HG02623 (cell line): Measurements from ENCODE around the gene FAM25G.
"Not testable (repeated sequence)": the region's sequence is repeated elsewhere in the genome, so short reads cannot be mapped to it uniquely, and the experiment has no call there.

Experiments
- ATAC-seq: cut with Tn5 transposase; IDR thresholded peaks from one replicate; pipeline ENCODE4 v1.9.1; 2021; ENCODE audit warnings: moderate library complexity; ENCODE audit not compliant: unreplicated experiment

Gene FAM25G

GRCh38 chr10:47465216-47465917, 26.1 kb downstream of the FAM25G start:
- not testable (repeated sequence) for ATAC-seq

DNA sequence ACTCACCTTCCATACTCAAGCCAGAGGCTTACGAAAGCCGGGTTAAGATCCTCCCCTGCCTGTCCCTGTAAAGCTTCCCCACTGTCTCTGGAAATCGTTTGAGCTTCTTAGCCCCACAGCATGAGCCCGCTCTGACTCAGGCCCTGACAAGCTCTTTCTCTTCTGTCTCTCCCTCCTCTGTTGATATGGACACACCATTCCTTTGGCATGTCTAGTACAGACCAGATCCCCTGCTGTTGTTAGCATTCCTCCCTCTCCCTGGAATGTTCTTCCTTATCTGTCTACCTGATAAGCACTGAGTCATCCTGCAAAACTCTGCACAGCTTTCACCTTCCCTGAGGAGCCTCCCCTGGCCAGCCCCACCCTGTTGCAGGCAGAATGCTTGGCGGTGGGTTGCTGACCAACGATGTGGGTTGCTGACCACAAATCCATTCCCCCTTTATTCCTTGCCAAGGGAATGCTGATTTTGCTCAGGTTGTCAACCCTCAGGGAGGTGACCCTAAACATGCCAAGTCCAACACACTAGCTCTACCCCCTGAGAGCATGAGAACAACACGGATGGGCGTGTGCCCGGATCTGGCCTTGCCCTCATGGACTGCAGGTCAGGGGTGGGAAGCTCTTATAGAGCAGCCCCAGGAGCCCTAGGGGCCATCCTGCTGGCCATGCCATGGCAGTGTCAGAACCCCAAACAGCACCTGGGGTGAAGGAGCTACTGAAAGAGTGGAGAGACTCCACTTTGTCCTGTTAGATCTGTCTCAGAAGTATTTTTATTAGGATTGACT, 28.7 kb downstream of the FAM25G start:
- ATAC-seq: not testable (repeated sequence)

GRCh38 chr10:47461261-47461687, 30.2 kb downstream of the FAM25G start:
- ATAC-seq: not testable (repeated sequence)

GRCh38 chr10:47458466-47459154, 32.9 kb downstream of the FAM25G start:
- ATAC-seq: no peak

DNA sequence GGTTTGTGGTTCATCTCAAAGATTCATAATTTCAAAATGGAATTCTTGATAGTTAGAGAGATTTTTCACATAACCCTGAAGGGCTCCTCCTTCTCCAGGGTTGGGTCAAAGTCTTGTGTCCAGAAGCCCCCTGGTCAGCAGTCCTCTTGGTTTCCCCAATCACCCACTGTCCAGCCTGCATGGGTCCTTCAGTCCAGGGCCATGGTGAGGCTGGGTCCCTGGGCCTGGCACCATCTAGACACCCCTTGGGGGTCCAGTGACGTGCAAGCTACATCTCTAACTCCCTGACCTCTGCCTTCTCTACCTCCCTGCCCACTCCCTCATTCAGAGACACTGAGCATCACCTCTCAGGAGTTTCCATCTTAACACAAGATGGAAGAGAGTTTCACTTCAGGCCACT, 33.7 kb downstream of the FAM25G start:
- ATAC-seq: no peak

- no peak for ATAC-seq
Observed at GRCh38 chr10:47457528-47457820, 34.0 kb downstream of the FAM25G start.

GRCh38 chr10:47456794-47457527, 34.5 kb downstream of the FAM25G start:
- no peak for ATAC-seq

DNA sequence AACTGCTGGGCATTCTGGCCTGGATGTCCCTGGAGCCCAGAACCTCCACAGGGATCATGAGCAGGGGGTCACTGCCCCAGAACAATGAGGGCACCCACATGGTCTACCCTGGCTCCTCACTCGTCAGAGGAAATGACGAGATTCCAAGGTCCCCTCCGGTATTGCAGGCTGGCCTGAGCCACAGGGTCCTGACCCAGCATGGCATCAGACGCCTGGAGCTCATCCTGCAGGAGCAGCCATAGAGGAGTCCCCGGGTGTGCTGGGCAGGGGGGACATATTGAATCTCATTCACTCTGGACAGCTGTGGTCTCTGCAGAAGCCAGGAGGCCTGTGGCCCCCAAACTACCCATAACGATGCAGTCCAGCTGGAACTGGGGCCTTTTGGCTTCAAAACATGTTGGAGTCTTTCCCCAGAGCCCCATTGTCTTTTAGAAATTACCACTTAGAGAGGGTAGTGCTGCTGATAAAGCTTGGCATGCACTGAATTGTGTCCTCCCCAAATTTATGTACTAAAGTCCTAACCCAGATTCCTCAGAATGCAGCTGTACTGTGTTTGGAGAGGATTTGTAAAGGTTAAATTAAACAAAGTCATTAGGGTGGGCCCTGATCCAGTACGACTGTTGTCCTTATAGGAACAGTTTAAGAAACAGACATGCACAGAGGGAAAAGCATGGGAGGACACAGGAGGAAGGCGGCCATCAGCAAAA, 35.3 kb downstream of the FAM25G start:
- ATAC-seq: no peak

GRCh38 chr10:47455350-47456078, 36.0 kb downstream of the FAM25G start:
- not testable (repeated sequence) for ATAC-seq

DNA sequence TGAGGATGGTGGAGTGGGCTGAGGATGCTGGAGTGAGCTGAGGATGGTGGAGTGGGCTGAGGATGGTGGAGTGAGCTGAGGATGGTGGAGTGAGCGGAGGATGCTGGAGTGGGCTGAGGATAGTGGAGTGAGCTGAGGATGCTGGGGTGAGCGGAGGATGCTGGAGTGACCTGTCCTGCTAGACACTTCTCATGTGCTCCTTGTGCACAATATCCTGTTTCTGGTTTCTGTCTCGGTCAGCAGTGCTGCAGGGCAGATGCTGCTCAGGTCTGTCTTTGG, 36.8 kb downstream of the FAM25G start:
- ATAC-seq: no peak

DNA sequence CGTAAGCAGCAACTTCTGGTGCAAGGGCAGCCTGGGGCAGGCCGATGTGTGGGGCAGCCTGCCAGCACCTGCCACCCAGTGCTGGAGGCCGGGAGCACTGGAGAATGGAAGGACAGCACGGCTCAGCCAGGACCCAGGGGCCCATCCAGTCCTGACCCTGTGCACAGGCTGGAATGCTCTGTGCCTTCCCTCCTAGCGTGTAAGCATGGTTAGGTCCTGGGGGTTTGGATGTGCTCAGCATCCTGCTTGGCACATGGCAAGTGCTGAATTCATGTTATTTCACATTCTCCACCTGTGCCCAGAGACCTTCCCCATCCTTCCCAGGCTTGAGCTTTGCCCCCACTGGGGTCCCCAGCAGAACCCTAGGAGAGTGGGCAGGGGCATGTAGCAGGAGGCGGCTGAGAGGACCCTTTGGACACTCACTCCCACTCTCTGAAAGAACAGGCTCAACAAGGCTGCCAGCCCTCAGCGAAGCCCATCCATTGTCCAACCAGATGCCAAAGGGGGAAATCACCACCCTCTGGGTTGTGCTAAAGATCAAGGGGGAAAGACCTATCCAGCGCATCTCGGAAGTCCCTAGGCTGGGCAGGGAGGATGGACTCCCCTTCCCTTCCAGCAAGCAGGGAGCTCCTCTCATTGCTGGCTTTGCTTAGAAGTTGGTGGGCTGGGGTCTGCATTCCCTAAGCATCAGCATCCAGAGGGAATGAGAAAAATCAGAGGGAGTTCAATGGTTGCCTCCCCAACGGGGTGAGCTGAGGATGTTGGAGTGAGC, 37.3 kb downstream of the FAM25G start:
- no peak for ATAC-seq

- no peak for ATAC-seq
Observed at GRCh38 chr10:47453141-47454007, 38.1 kb downstream of the FAM25G start.

- ATAC-seq: no peak
Observed at GRCh38 chr10:47452495-47453140, 38.9 kb downstream of the FAM25G start.

GRCh38 chr10:47451998-47452494, 39.5 kb downstream of the FAM25G start:
- ATAC-seq: no peak

- ATAC-seq: no peak
Observed at GRCh38 chr10:47451273-47451997, 40.1 kb downstream of the FAM25G start.

- no peak for ATAC-seq
Observed at GRCh38 chr10:47450442-47450841, 41.1 kb downstream of the FAM25G start.

GRCh38 chr10:47449979-47450378, 41.5 kb downstream of the FAM25G start:
- ATAC-seq: no peak
